H1 (cell line): Measurements from ENCODE around the gene PRICKLE2. TPM values are rescaled to one million over a fixed set of nuclear protein-coding genes. Genes with fewer than 3 reads are reported as not detected.

Source experiments
- CTCF ChIA-PET: fragments of 300-600 bp; sonication (Branson Sonifier 250); formaldehyde crosslinking; loops from one replicate; lab custom pipeline; 2021; ENCODE audit not compliant: partially characterized antibody; lab: Charles Lee
- POLR2A ChIA-PET: fragments of 300-600 bp; sonication (Branson Sonifier 250); formaldehyde crosslinking; loops from one replicate; lab custom pipeline; 2021; ENCODE audit warnings: inconsistent platforms; ENCODE audit not compliant: partially characterized antibody; lab: Charles Lee
- DNase-seq, 2 experiments: peaks; one replicate each; pipeline versions ENCODE4 v3.0.0 to v3.0.0-alpha.2; 2010 to 2022; ENCODE audit warnings: low spot score in 2 of 2, low read depth in 1 of 2, mixed read lengths in 1 of 2
- FAIRE-seq: peaks from 2 replicates; lab custom pipeline; 2011; peaks lifted over from hg19 to GRCh38; lab: Jason Lieb, UNC
- H2AFZ ChIP-seq: 2 replicates; pipeline ENCODE4 v1.8.1; 2012; ENCODE audit warnings: low read length, inconsistent platforms
- H2AK5ac ChIP-seq: 2 replicates; pipeline ENCODE4 v1.6.1; 2013; ENCODE audit warnings: low read depth, low read length
- H2BK120ac ChIP-seq: replicated peaks from 2 replicates; pipeline ENCODE3; 2013; ENCODE audit warnings: low read depth, low read length, inconsistent platforms
- H2BK12ac ChIP-seq: 2 replicates; pipeline ENCODE4 v1.6.1; 2013; ENCODE audit warnings: low read depth, low read length
- H2BK15ac ChIP-seq: 2 replicates; pipeline ENCODE4 v1.6.1; 2013; ENCODE audit warnings: low read length
- H2BK20ac ChIP-seq: 2 replicates; pipeline ENCODE4 v1.6.1; 2013; ENCODE audit warnings: low read length
- H2BK5ac ChIP-seq: 2 replicates; pipeline ENCODE4 v1.6.1; 2013; ENCODE audit warnings: low read depth, low read length
- H3K14ac ChIP-seq: 2 replicates; pipeline ENCODE4 v1.6.1; 2013; ENCODE audit warnings: inconsistent platforms; ENCODE audit not compliant: insufficient read length
- H3K18ac ChIP-seq: 2 replicates; pipeline ENCODE4 v1.6.1; 2013; ENCODE audit warnings: low read length; ENCODE audit errors: extremely low read depth
- H3K23ac ChIP-seq: 2 replicates; pipeline ENCODE4 v1.6.1; 2013; ENCODE audit warnings: inconsistent platforms; ENCODE audit not compliant: insufficient read length
- H3K23me2 ChIP-seq: 2 replicates; pipeline ENCODE4 v1.6.1; 2013; ENCODE audit warnings: low read depth, low read length
- H3K27ac ChIP-seq: 2 replicates; pipeline ENCODE4 v1.6.1; 2011; ENCODE audit warnings: low read depth, low read length, inconsistent platforms
- H3K27me3 ChIP-seq, 4 experiments: replicated peaks in 1 of 4; 1 replicate in 1 of 4; 2 replicates in 3 of 4; pipeline versions ENCODE4 v1.6.1 to v1.8.1; 2011 to 2013; ENCODE audit warnings: low read length in 3 of 4, mild to moderate bottlenecking in 3 of 4, inconsistent platforms in 2 of 4, mixed read lengths in 2 of 4, moderate library complexity in 1 of 4; ENCODE audit not compliant: control insufficient read depth in 3 of 4, insufficient read depth in 3 of 4; ENCODE audit errors: extremely low read depth in 1 of 4
- H3K36me3 ChIP-seq, 4 experiments: 2 replicates each; pipeline versions ENCODE4 v1.6.1 to v1.8.1; 2011 to 2013; ENCODE audit warnings: mild to moderate bottlenecking in 4 of 4, low read length in 3 of 4, moderate library complexity in 2 of 4, control low read depth in 1 of 4, inconsistent platforms in 1 of 4; ENCODE audit not compliant: insufficient read depth in 4 of 4, control insufficient read depth in 2 of 4
- H3K4ac ChIP-seq: replicated peaks from 2 replicates; pipeline ENCODE3; 2013; ENCODE audit warnings: low read length, low read depth, mixed read lengths, inconsistent platforms; ENCODE audit not compliant: insufficient read length
- H3K4me1 ChIP-seq, 4 experiments: replicated peaks in 1 of 4; 1 replicate in 1 of 4; 2 replicates in 3 of 4; pipeline versions ENCODE4 v1.6.1 to v1.8.1; 2011 to 2013; ENCODE audit warnings: low read length in 3 of 4, inconsistent platforms in 2 of 4, mixed read lengths in 1 of 4; ENCODE audit not compliant: insufficient read depth in 4 of 4, control insufficient read depth in 3 of 4
- H3K4me2 ChIP-seq, 2 experiments: 2 replicates each; pipeline versions ENCODE4 v1.6.1 to v1.8.1; 2011 to 2013; ENCODE audit warnings: low read depth in 2 of 2, low read length in 2 of 2, control low read depth in 1 of 2, inconsistent platforms in 1 of 2, mild to moderate bottlenecking in 1 of 2; ENCODE audit not compliant: insufficient read depth in 1 of 2
- H3K4me3 ChIP-seq, 4 experiments: fragments of 200-600, 300-600 bp in 1 of 4; sonication (generic), shearing (Covaris generic), sonication (Bioruptor Twin) in 1 of 4; 2 replicates each; pipeline versions ENCODE4 v1.5.1 to v1.8.1; 2011 to 2016; ENCODE audit warnings: low read length in 4 of 4, low read depth in 3 of 4, control low read depth in 2 of 4, inconsistent platforms in 2 of 4, mild to moderate bottlenecking in 2 of 4, mixed read lengths in 1 of 4, moderate library complexity in 1 of 4; ENCODE audit not compliant: insufficient read depth in 2 of 4; ENCODE audit errors: extremely low read depth in 1 of 4
- H3K56ac ChIP-seq: replicated peaks from 2 replicates; pipeline ENCODE3; 2013; ENCODE audit warnings: low read depth, mild to moderate bottlenecking, mixed read lengths, low read length, inconsistent platforms; ENCODE audit not compliant: insufficient read length
- H3K79me1 ChIP-seq: 2 replicates; pipeline ENCODE4 v1.6.1; 2013; ENCODE audit warnings: low read depth, low read length, control low read depth
- H3K79me2 ChIP-seq, 2 experiments: 2 replicates each; pipeline versions ENCODE4 v1.6.1 to v1.8.1; 2012 to 2013; ENCODE audit warnings: low read length in 2 of 2, mild to moderate bottlenecking in 2 of 2, inconsistent platforms in 1 of 2; ENCODE audit not compliant: insufficient read depth in 2 of 2, control insufficient read depth in 1 of 2
- H3K9ac ChIP-seq, 4 experiments: replicated peaks in 1 of 4; 1 replicate in 1 of 4; 2 replicates in 3 of 4; pipeline versions ENCODE4 v1.6.1 to v1.8.1; 2011 to 2013; ENCODE audit warnings: low read depth in 3 of 4, low read length in 3 of 4, control low read depth in 2 of 4, mild to moderate bottlenecking in 2 of 4, moderate library complexity in 2 of 4, inconsistent platforms in 1 of 4; ENCODE audit errors: extremely low read depth in 1 of 4
- H3K9me3 ChIP-seq, 2 experiments: 2 replicates each; pipeline versions ENCODE4 v1.6.1 to v1.8.1; 2012 to 2013; ENCODE audit warnings: mild to moderate bottlenecking in 2 of 2, moderate library complexity in 2 of 2, control low read depth in 1 of 2, inconsistent platforms in 1 of 2, low read depth in 1 of 2, low read length in 1 of 2, mixed read lengths in 1 of 2; ENCODE audit not compliant: insufficient read depth in 2 of 2
- H4K20me1 ChIP-seq, 2 experiments: replicated peaks in 1 of 2; 2 replicates each; pipeline versions ENCODE3 to v1.8.1; 2011 to 2013; ENCODE audit warnings: inconsistent platforms in 2 of 2, low read length in 2 of 2, mild to moderate bottlenecking in 1 of 2; ENCODE audit not compliant: insufficient read depth in 2 of 2, control insufficient read depth in 1 of 2
- H4K5ac ChIP-seq: 2 replicates; pipeline ENCODE4 v1.6.1; 2013; ENCODE audit warnings: low read length, low read depth, mixed read lengths, inconsistent platforms; ENCODE audit not compliant: insufficient read length
- H4K8ac ChIP-seq: 2 replicates; pipeline ENCODE4 v1.8.0; 2013; ENCODE audit warnings: mild to moderate bottlenecking, moderate library complexity, low read length, inconsistent platforms; ENCODE audit not compliant: insufficient read depth; ENCODE audit errors: extremely low read depth
- H4K91ac ChIP-seq: replicated peaks from 2 replicates; pipeline ENCODE3; 2013; ENCODE audit warnings: low read length, mixed read lengths, inconsistent platforms; ENCODE audit not compliant: insufficient read length
- CHD2 ChIP-seq: IDR thresholded peaks from 2 replicates; pipeline ENCODE4 v1.6.1; 2012; ENCODE audit warnings: low read length, improper control_type of control experiment
- EZH2 ChIP-seq: fragments of 200-600 bp; sonication (generic); IDR thresholded peaks from 2 replicates; pipeline ENCODE4 v1.7.1; 2012; ENCODE audit warnings: low read depth, mild to moderate bottlenecking, moderate library complexity, low read length, inconsistent platforms; ENCODE audit not compliant: severe bottlenecking
- JUN ChIP-seq: IDR thresholded peaks from 2 replicates; pipeline ENCODE4 v1.6.1; 2011; ENCODE audit warnings: low read depth, mild to moderate bottlenecking, improper control_type of control experiment, low read length
- KDM1A ChIP-seq: fragments of 200-600, 300-600 bp; sonication (generic); IDR thresholded peaks from 2 replicates; pipeline ENCODE4 v1.7.1; 2016; ENCODE audit warnings: mild to moderate bottlenecking, low read length, borderline replicate concordance
- NRF1 ChIP-seq: IDR thresholded peaks from 2 replicates; pipeline ENCODE4 v1.6.1; 2011; ENCODE audit warnings: mild to moderate bottlenecking, low read depth, low read length, improper control_type of control experiment
- RBBP5 ChIP-seq: IDR thresholded peaks from 2 replicates; pipeline ENCODE4 v1.7.1; 2012; ENCODE audit warnings: low read depth, mild to moderate bottlenecking, inconsistent platforms, low read length, moderate library complexity, borderline replicate concordance
- SIRT6 ChIP-seq: IDR thresholded peaks from one replicate; pipeline ENCODE4 v1.7.1; 2012; ENCODE audit warnings: low read length, inconsistent platforms
- TAF1 ChIP-seq: IDR thresholded peaks from 2 replicates; pipeline ENCODE4 v1.6.1; 2011; ENCODE audit warnings: mild to moderate bottlenecking, low read depth, low read length
- ZNF274 ChIP-seq: IDR thresholded peaks from 2 replicates; pipeline ENCODE4 v1.7.0; 2012; ENCODE audit warnings: low read length, borderline replicate concordance; ENCODE audit errors: extremely low read depth
- WGBS, 2 experiments: shearing (Covaris generic) in 1 of 2; methylation state at CpG; one replicate each; pipeline versions ENCODE4 v1.1.6 to v1.1.7; 2013 to 2015; ENCODE audit warnings: low lambda C conversion rate in 2 of 2, mixed read lengths in 2 of 2, inconsistent platforms in 1 of 2, low coverage in 1 of 2, missing lambda C conversion rate in 1 of 2; ENCODE audit not compliant: insufficient replicate concordance in 2 of 2, insufficient coverage in 1 of 2, insufficient read length in 1 of 2; ENCODE audit errors: extremely low coverage in 1 of 2, missing lambda C conversion rate in 1 of 2; 5-methylcytosine and 5-hydroxymethylcytosine counted together
- polyA plus RNA-seq, 7 experiments: library from polyadenylated mRNA; depleted of rRNA in 3 of 7; stranded (reverse) in 5 of 7; unstranded in 2 of 7; fragments of >200 nt in 5 of 7; fragments of 200-250 nt in 2 of 7; gene quantifications; 1 replicate in 5 of 7; 2 replicates in 1 of 7; 4 replicates in 1 of 7; pipeline versions ENCODE4 v1.2.1 to v1.2.3, GENCODE V29; 2011 to 2013; ENCODE audit warnings: missing spikeins in 2 of 7, mixed read lengths in 2 of 7
- total RNA-seq: library from RNA; stranded (reverse); fragmentation: NEBNext Ultra II Directional; extraction: Animal tissue kit (Norgen Biotek cat#: 25700); gene quantifications from 2 replicates; pipeline ENCODE4 v1.2.1, GENCODE V29; 2021
- TF ChIP-seq, protein P1 (sequence below): IDR thresholded peaks from 2 replicates; pipeline ENCODE4 v1.6.1; 2012; ENCODE audit warnings: inconsistent platforms

The PRICKLE2 gene
- total and polyA plus RNA-seq, 2 of the 8 experiments (the other 6 are each of a cell fraction or from before 2014, with no cell fraction given): 2.9 to 8.0 TPM

GRCh38 chr3:64229903-64230302, 4.6 kb upstream of the PRICKLE2 start:
- Histone ChIP-seq H3K27me3 (no peaks in the 10 kb centered on the region), H3K4me1 (peaks cover 0 to 9% (median 8%) of the 10 kb centered on the region in 4 experiments; a peak in 6 of 7 replicates), H3K36me3 (no peaks in the 10 kb centered on the region), H3K79me1 (no peaks in the 10 kb centered on the region), H3K23me2 (peaks cover 2% of the 10 kb centered on the region; the same call in 1 of the 2 replicates), H4K8ac (no peak overlapping the region), H3K9ac (no peak overlapping the region), H4K20me1 (peaks cover 0 to 2% of the 10 kb centered on the region in 2 experiments), H2AK5ac (no peak overlapping the region), H2AFZ (no peak overlapping the region), H3K14ac (no peak overlapping the region), H4K5ac (no peak overlapping the region), H3K4ac (no peak overlapping the region), H3K56ac (no peak overlapping the region), H3K23ac (no peak overlapping the region), H3K27ac (no peak overlapping the region), H2BK5ac (no peak overlapping the region), H3K9me3 (no peaks in the 10 kb centered on the region), H2BK12ac (no peak overlapping the region), H3K79me2 (no peaks in the 10 kb centered on the region), H3K4me2 (no peak overlapping the region), H2BK15ac (no peak overlapping the region), H2BK20ac (no peak overlapping the region), H3K4me3 (no peak overlapping the region), H3K18ac (no peak overlapping the region), H4K91ac (no peak overlapping the region), H2BK120ac (no peak overlapping the region)
- ChIA-PET POLR2A (interaction anchor here (0.7 kb wide), 1 partner anchor 94 kb away, joined by 3 read pairs; no protein-coding TSS in a partner anchor), CTCF (interaction anchor here (0.6 to 3.0 kb wide), 5 partner anchors 10 to 186 kb away, joined by 3 to 11 read pairs (median 3); no protein-coding TSS in a partner anchor)
- DNase-seq (no peak), FAIRE-seq (no peak)
- TF ChIP-seq KDM1A (no peak), ZNF274 (no peak), TAF1 (no peak), SIRT6 (no peak), JUN (no peak), NRF1 (no peak), EZH2 (no peak), CHD2 (no peak), RBBP5 (no peak)
- TF ChIP-seq, protein P1, sequence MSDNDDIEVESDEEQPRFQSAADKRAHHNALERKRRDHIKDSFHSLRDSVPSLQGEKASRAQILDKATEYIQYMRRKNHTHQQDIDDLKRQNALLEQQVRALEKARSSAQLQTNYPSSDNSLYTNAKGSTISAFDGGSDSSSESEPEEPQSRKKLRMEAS: no peak
- 96% methylated on average over 1 of the region's 1 CpG; no CpG with 5 or more reads in 1 of the 2 experiments for WGBS, 2 experiments
